NK-92 (cell line): ENCODE measurements around the gene IFITM2.
"Not testable (repeated sequence)": the region's sequence is repeated elsewhere in the genome, so short reads cannot be mapped to it uniquely, and the experiment has no call there.

Experiments used
- DNase-seq: peaks from one replicate; lab custom pipeline; 2025; ENCODE audit not compliant: unreplicated experiment; lab: John Stamatoyannopoulos, UW

IFITM2 gene

DNA sequence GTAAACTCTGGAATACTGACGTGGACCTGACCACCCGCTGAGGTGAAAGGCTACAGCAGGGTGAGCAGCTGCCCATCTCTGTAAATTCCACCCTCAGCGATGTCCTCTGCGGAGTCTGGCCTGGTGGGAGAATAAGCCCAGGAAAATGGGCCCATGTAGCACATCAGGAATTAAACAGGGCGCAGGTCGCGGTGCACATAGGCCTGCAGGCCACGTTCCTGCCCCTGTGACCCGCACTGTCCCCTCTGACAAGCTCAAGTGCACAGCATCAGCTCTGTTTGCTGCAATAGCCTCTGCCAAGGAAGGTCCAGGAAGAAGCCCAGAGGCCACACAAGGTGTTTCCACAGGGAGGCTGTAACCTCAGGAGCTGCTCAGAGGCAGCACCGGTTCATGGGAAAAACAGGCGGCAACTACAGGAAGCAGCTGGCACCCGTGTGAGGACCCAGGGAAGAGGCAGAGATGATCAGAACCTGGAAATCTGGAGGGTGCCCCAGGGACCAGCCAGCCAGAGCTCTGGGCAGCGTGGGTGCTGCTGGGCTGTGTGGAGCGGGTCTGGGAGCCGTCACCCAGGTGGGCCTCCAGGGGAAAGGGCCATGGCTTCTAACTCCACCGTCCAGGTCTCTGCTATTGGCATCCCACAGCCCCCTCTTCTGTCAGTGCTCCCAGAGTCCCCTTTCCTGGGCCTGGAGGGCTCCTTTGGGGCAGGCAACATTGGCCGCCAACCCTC, 808 bp upstream of the IFITM2 start:
- no peak for DNase-seq

DNA sequence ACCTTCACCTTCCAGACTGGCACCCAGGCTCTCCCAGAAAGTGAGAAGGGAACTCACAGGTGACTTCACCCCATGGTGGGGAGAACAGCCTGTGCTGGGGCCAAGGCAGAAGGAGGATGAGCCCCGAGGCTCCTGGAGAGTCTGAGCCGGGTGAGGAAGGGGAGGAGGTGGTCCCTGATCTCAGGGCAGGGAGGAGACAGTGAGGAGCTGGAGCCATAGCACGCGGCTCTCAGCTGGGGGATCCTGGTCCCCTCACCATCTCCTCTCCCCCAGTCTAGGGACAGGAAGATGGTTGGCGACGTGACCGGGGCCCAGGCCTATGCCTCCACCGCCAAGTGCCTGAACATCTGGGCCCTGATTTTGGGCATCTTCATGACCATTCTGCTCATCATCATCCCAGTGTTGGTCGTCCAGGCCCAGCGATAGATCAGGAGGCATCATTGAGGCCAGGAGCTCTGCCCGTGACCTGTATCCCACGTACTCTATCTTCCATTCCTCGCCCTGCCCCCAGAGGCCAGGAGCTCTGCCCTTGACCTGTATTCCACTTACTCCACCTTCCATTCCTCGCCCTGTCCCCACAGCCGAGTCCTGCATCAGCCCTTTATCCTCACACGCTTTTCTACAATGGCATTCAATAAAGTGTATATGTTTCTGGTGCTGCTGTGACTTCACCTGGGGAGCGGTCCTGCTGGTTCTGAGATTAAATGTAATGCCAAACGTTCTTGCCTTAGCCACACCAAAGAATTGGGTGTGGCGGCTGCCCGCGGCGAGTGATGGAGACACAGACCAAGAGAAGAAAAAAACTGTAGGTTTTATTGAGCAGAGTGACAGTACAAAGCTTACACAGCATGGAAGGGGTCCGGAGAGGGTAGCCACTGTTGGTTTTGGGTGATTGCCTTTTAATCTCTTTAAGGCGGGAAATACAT, 1.4 kb downstream of the IFITM2 start:
- DNase-seq, result not testable (repeated sequence)

DNA sequence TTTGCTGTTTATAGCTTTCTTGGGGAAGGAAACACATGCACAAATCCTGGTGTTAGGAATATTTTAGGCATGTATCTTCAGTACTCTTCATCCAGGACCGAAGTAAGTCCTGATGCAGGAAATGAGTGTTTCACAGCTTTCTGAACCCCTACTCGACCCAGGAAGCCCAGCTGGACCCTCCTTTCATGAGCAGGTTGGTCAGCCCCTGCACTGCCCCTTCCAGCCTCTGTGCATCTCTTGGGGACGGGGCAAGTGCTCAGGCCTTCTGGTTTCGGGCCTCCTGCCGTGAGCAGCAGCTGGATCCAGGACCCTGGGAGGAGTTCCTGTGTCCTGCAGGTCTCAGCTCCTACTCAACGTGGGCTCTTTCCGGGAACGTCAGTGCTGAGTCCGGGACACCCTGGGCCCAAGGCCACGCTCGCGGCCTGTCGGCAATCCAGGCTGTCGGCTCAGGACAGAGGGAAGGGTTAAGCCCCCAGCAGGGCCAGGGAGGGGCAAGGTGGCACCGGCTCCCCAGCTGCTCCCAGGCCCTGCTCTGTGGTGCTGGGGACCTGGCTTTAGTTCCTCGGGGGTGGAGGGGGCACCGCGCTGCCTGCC, 2.5 kb downstream of the IFITM2 start:
- DNase-seq, result not testable (repeated sequence)

DNA sequence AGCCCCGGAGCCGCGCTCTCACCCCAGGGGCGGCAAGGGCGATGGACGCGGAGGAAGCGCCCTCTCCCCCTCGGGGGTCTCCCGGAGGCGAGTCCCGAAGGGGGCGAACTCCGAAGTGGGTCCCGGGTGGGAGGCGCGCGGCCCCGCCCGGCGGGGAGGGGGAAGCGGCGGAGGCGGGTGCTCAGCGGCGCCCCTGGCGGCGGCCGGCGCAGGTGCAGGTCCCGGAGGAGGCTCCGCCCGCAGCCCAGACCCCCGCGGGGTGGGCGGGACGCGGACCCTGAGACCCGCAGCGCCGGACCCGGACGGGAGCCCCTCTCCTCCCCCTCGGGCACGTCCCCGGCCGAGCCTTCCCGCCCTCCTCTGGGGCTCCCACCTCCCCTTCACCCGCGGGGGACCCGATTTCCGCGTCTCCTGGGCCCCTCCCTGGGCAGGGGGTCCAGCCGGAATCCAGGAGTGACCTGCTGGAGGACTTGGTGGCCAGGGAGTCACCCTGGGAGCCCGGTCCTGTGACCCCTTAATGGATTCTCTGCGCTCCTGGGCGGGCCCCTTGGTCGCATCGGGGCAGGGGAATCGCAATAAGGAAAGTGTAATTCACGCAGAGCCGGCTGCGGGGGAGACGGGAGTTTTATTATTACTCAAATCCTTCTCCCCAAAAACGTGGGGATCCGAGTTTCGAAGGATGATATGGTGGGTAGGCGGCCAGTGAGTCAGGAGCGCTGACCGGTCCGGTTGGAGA, 3.6 kb downstream of the IFITM2 start:
- DNase-seq, result not testable (repeated sequence)

DNA sequence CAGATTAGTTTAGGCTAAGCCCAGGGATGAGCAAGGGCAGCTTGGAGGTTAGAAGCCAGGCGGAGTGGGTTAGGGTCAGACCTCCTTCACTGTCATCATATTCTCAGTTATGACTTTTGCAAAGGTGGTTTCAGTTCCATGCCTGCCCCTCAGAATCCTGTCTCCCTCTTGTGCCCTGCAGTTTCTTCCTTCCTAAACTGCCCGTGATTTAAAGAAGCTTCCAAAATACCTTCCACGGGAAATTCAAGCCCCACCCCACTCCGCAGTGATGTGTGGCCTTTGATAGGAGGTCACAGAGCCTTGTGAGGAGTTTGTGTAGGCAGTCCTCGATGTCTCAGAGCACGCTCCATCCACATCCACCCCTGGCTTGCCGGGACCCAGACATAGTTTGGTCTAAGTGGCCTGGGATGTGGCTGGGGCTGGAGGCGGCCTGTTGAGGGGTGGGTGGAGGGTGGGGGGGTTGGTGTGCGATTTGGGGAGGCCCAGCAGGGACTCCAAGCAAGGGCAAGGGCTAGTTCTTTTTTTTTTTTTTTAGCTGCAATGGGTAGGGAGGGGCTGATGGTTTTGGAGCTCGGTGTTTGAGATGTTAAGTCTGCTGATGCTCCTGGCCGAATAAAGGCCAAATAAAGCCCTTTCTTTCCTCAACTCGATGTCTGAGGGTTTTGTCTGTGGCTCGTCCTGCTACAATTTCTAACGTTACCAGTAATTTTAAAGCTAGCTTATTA, 4.6 kb downstream of the IFITM2 start:
- DNase-seq, result no peak

DNA sequence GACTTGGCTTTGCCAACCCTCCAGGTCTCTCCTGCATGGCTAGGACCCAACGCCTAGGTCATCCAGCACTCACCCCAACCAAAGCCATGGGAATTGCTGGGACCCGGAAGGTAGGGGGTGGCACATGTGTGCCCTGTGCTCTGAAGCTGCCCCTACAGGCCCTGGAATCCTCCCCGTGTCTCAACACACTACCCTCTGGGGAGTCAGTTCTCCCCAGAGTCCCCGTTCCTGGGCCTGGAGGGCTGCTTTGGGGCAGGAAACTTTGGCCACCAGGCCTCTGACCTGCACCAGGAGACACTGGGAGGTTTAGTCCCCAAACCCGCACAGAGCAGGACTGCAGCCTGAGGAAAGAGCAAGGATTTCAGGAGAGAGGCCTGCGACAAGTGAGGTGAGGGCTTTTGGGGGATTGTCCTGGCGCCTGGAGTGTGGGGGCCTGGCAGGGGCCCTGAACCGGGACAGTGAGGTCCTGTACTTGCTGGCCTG, 5.7 kb downstream of the IFITM2 start:
- no peak for DNase-seq

DNA sequence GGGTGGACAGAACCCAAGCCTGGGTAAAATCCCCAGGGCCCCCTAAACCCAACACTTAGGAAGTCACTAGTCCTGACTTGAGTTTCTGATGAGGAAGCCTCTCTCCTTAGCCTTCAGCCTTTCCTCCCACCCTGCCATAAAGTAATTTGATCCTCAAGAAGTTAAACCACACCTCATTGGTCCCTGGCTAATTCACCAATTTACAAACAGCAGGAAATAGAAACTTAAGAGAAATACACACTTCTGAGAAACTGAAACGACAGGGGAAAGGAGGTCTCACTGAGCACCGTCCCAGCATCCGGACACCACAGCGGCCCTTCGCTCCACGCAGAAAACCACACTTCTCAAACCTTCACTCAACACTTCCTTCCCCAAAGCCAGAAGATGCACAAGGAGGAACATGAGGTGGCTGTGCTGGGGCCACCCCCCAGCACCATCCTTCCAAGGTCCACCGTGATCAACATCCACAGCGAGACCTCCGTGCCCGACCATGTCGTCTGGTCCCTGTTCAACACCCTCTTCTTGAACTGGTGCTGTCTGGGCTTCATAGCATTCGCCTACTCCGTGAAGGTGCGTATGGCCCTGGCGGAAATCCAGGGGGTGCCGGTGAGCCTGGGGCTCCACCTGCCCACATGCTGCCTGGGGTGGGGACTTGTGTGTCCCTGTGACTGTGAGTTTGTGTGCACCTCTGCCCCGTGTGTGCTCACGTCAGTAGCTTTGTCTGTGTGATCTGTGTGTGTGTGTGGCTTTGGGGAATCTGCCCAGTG, 6.4 kb downstream of the IFITM2 start, which contains the start of gene IFITM1:
Gene IFITM1 (plus strand): TSS at position 254 of the 767 bp plus-strand sequence. CDS start 131 bp downstream, at position 385.
- DNase-seq, result no peak

DNA sequence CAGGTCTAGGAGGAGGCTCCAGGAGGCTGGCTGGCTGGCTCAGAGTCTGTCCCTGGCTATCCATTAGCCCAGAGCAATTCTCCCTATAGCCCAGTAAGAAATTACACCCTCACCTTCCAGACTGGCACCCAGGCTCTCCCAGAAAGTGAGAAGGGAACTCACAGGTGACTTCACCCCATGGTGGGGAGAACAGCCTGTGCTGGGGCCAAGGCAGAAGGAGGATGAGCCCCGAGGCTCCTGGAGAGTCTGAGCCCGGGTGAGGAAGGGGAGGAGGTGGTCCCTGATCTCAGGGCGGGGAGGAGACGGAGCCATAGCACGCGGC, 6.9 kb downstream of the IFITM2 start:
- DNase-seq, result not testable (repeated sequence)

DNA sequence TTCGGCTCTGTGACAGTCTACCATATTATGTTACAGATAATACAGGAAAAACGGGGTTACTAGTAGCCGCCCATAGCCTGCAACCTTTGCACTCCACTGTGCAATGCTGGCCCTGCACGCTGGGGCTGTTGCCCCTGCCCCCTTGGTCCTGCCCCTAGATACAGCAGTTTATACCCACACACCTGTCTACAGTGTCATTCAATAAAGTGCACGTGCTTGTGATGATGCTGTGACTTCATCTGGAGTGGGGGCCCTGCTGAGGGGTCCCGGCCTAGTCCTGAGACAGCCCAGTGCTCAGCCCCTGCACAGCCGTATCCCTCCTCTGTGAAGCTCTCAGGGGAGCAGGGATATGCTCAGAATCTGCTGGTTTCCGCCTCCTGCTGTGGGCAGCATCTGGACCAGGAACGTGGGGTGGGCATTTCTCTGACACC, 7.5 kb downstream of the IFITM2 start:
- DNase-seq, result no peak

DNA sequence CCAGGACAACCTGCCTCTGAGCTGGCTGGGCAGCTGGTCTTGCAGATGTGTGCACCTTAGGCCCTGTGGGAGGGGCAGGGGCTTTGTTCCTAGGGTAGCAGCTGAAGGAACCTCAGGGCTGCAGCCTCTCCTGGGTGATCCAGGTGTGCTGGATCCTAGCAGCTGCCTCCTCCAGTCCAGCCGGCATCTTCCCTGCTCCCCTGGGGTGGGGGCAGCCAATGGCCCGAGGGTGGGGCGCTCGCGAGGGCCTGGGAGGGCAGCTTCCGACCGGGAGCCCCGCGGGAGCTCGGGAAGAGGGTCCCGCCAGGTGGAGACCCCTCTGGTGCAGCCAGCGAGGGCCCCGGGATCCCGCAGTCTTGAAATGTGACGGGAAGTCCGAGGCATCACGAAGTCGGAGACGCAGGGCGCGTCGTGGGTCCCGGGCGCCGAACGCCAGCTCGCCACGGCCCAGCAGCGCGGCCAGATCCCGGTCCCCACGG, 7.9 kb downstream of the IFITM2 start:
- no peak for DNase-seq

DNA sequence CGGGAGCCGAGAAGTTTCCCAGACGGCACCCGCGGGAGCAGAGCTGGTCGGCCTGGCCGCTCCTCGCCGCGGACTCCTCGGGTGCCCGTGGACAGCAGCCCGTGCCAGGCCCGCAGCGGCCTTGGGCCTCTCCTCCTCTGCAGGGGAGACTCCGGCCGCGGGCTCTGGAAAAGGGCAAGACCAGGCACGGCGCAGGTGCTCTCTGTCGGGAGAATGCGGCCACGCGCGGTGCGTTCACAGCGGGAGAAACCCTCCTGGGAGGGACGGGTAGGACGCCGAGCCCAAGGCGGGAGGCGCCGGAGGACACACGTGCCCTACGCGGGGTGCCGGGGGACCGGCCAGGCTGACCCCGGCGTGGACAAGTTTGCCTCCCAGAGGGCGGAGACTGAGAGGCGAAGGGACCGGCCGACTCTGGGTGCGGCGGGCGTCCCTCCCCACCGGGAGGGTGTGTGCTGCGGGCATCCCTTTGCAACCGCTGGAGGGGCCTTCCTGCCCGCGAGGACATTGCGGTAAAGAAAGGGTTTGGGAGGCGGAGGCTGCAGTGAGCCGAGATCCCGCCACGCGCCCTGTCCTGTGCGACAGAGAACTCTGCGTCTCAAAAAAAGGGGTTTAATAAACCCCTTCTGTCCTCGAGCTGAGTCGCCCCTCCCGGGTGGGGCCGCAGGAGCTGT, 8.6 kb downstream of the IFITM2 start:
- DNase-seq, result no peak

DNA sequence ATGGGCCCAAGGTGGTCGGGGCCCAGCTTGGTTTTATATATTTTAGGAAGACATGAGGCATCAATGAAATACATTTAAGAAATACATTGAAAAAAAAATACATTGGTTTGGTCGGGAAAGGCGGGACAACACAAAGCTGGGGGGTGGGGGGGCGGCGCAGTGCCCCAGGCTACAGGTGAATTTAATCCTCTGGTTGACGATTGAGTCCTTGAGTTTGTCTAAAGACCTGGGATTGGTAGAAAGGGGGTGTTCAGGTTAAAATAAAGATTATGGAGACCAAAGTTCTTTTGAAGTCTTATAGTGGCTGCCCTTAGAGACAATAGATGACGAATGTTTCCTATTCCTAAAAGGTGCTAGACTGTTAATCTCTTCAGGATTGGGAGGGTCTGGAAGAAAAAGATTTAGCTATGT, 9.3 kb downstream of the IFITM2 start:
- DNase-seq, result no peak

DNA sequence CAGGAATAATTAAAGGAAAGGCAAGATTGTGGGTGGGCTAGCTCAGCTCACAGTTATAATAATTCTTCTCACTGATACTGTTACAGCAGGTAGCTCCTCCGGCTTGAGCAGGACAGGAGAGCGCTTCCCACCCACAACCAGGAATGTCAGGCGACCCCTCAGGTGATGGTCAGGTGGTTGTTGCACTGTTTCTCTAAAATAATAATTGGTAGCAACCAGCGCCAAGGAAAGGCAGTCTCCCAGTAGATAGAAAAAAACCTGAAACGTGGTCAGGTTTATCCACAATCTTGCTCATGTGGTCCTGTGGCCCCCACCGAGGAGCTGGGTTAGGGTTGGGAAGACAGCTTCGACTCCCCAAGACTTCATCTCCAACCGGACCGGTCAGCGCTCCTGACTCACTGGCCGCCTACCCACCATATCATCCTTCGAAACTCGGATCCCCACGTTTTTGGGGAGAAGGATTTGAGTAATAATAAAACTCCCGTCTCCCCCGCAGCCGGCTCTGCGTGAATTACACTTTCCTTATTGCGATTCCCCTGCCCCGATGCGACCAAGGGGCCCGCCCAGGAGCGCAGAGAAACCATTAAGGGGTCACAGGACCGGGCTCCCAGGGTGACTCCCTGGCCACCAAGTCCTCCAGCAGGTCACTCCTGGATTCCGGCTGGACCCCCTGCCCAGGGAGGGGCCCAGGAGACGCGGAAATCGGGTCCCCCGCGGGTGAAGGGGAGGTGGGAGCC, 10.2 kb downstream of the IFITM2 start:
- not testable (repeated sequence) for DNase-seq

DNA sequence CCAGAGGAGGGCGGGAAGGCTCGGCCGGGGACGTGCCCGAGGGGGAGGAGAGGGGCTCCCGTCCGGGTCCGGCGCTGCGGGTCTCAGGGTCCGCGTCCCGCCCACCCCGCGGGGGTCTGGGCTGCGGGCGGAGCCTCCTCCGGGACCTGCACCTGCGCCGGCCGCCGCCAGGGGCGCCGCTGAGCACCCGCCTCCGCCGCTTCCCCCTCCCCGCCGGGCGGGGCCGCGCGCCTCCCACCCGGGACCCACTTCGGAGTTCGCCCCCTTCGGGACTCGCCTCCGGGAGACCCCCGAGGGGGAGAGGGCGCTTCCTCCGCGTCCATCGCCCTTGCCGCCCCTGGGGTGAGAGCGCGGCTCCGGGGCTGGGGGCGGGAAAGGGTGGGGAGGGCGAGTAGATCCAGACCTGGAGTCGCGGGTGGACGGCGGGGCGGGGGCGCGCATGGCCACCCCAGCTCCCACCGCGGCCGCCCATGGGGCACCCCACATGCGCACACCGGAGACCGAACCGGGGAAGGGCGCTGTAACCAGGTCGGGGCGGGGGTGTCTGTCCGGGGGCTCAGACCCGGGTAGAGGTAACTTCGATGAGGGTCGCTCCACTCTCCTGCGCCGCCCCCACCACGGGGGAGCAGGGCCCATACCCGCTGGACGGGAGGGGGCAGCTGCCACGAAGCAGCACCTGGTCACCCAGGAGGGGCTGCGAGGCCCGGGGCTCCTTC, 10.9 kb downstream of the IFITM2 start:
- not testable (repeated sequence) for DNase-seq

DNA sequence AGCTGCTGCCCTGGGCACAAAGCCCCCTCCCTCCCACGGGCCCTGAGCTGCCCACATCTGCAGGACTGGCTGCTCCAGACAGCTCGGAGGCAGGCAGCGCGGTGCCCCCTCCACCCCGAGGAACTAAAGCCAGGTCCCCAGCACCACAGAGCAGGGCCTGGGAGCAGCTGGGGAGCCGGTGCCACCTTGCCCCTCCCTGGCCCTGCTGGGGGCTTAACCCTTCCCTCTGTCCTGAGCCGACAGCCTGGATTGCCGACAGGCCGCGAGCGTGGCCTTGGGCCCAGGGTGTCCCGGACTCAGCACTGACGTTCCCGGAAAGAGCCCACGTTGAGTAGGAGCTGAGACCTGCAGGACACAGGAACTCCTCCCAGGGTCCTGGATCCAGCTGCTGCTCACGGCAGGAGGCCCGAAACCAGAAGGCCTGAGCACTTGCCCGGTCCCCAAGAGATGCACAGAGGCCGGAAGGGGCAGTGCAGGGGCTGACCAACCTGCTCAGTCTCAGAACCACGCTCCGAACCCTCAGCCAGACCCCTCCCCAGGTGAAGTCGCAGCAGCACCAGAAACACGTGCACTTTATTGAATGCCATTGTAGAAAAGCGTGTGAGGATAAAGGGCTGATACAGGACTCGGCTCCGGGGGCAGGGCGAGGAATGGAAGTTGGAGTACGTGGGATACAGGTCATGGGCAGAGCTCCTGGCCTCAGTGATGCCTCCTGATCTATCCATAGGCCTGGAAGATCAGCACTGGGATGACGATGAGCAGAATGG, 11.7 kb downstream of the IFITM2 start:
- DNase-seq, result not testable (repeated sequence)

DNA sequence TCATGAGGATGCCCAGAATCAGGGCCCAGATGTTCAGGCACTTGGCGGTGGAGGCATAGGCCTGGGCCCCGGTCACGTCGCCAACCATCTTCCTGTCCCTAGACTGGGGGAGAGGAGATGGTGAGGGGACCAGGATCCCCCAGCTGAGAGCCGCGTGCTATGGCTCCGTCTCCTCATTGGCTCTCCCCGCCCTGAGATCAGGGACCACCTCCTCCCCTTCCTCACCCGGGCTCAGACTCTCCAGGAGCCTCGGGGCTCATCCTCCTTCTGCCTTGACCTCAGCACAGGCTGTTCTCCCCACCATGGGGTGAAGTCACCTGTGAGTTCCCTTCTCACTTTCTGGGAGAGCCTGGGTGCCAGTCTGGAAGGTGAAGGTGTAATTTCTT, 12.3 kb downstream of the IFITM2 start:
- DNase-seq, result not testable (repeated sequence)

DNA sequence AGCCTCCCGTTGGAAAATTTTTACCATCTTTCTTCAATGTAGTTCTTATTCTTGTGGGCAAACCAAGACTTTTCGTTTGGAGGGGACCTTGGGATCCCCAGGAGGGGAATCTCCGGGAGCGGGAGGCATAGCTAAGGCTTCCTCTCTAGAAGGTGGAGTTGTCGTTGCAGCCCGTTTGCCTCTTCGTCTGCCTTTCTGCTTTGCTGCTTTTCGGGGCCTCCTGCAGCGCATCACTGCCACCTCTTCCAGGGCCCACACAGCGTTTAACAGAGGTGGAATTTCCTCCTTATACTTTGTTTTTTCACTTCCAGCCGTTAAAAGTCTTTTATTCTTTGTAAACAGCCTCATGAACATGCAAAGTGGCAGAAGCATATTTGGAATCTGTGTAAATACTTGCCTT, 16.5 kb downstream of the IFITM2 start:
- no peak for DNase-seq
